Endothelial cell (in vitro differentiated cells): ENCODE data around the gene CPNE6. TPM values are rescaled to one million over a fixed set of nuclear protein-coding genes. Genes with fewer than 3 reads are reported as not detected.
"Not testable (repeated sequence)": the region's sequence is repeated elsewhere in the genome, so short reads cannot be mapped to it uniquely, and the experiment has no call there.

Experiments used
- DNase-seq: peaks from one replicate; pipeline ENCODE4 v3.0.0; 2021; ENCODE audit warnings: low spot score
- H3K27ac Mint-ChIP-seq: one replicate; pipeline ENCODE4 v1.8.0; 2021; ENCODE audit warnings: mixed read lengths, inconsistent platforms; ENCODE audit not compliant: unreplicated experiment
- H3K27me3 Mint-ChIP-seq: one replicate; pipeline ENCODE4 v1.8.0; 2021; ENCODE audit warnings: mild to moderate bottlenecking, moderate library complexity, mixed read lengths, inconsistent platforms; ENCODE audit not compliant: unreplicated experiment
- H3K36me3 Mint-ChIP-seq: one replicate; pipeline ENCODE4 v1.8.0; 2021; ENCODE audit warnings: mild to moderate bottlenecking, low read depth, mixed read lengths, inconsistent platforms; ENCODE audit not compliant: unreplicated experiment
- H3K4me1 Mint-ChIP-seq: one replicate; pipeline ENCODE4 v1.8.0; 2021; ENCODE audit warnings: mild to moderate bottlenecking, mixed read lengths, inconsistent platforms; ENCODE audit not compliant: unreplicated experiment
- H3K4me3 Mint-ChIP-seq: one replicate; pipeline ENCODE4 v1.8.0; 2021; ENCODE audit warnings: mild to moderate bottlenecking, mixed read lengths, inconsistent platforms; ENCODE audit not compliant: unreplicated experiment
- H3K9me3 Mint-ChIP-seq: one replicate; pipeline ENCODE4 v1.8.0; 2021; ENCODE audit warnings: mixed read lengths, inconsistent platforms; ENCODE audit not compliant: unreplicated experiment
- CTCF ChIP-seq: fragments of 200-600 bp; sonication (generic); IDR thresholded peaks from one replicate; pipeline ENCODE4 v1.5.0; 2021; ENCODE audit warnings: antibody characterized with exemption; ENCODE audit not compliant: unreplicated experiment
- total RNA-seq: library from RNA; stranded (reverse); fragmentation: NEBNext Ultra II Directional; extraction: Animal tissue kit (Norgen Biotek cat#: 25700); gene quantifications from one replicate; pipeline ENCODE4 v1.2.1, GENCODE V29; 2021; ENCODE audit not compliant: unreplicated experiment

CPNE6 gene
- total RNA-seq, 1 donor from 2014 or later, result not detected

GRCh38 chr14:24042746-24043145, 28.6 kb upstream of the CPNE6 start:
- TF ChIP-seq CTCF, result no peak
- Mint-ChIP-seq H3K4me1 (peaks cover 7% of the 10 kb centered on the region), H3K27me3 (peaks cover 2% of the 10 kb centered on the region), H3K36me3 (no peaks in the 10 kb centered on the region), H3K9me3 (no peaks in the 10 kb centered on the region), H3K27ac (no peak overlapping the region), H3K4me3 (no peak overlapping the region)
- DNase-seq, result no peak

- H3K27ac Mint-ChIP-seq, H3K4me3 Mint-ChIP-seq, DNase-seq, H3K36me3 Mint-ChIP-seq, H3K9me3 Mint-ChIP-seq: not testable (repeated sequence)
- peaks cover 11% of the 10 kb centered on the region for H3K27me3 Mint-ChIP-seq
- peaks cover 19% of the 10 kb centered on the region for H3K4me1 Mint-ChIP-seq
Measured at GRCh38 chr14:24049002-24049401, 22.4 kb upstream of the CPNE6 start.

- H3K27me3 Mint-ChIP-seq, result peaks cover 18% of the 10 kb centered on the region
- not testable (repeated sequence) for H3K36me3 Mint-ChIP-seq, DNase-seq, H3K9me3 Mint-ChIP-seq, H3K27ac Mint-ChIP-seq
- peaks cover 19% of the 10 kb centered on the region for H3K4me1 Mint-ChIP-seq
- H3K4me3 Mint-ChIP-seq, result peak overlapping the region; percentile 90
Measured at GRCh38 chr14:24050753-24051152, 20.6 kb upstream of the CPNE6 start.

- Mint-ChIP-seq H3K27me3 (peaks cover 18% of the 10 kb centered on the region), H3K27ac (no peak overlapping the region), H3K4me1 (peaks cover 19% of the 10 kb centered on the region), H3K4me3 (peak overlapping the region; percentile 90), H3K36me3 (peaks cover 3% of the 10 kb centered on the region), H3K9me3 (no peaks in the 10 kb centered on the region)
- DNase-seq, result no peak
- no peak for TF ChIP-seq CTCF
Measured at GRCh38 chr14:24051176-24051788, 20.1 kb upstream of the CPNE6 start.

GRCh38 chr14:24051789-24052655, 19.3 kb upstream of the CPNE6 start, which contains the start of gene CARMIL3:
Gene CARMIL3 (plus strand): TSS chr14:24052009. CDS start chr14:24052154, 145 bp downstream.
- peaks cover 17% of the 10 kb centered on the region for H3K27me3 Mint-ChIP-seq
- peak; percentile 53 for DNase-seq

More at GRCh38 chr14:24051789-24052655, 19.3 kb upstream of the CPNE6 start, which contains the start of gene CARMIL3:
- Mint-ChIP-seq H3K9me3 (no peaks in the 10 kb centered on the region), H3K4me1 (peaks cover 19% of the 10 kb centered on the region), H3K27ac (peak within 1 kb of the TSS; percentile 54), H3K36me3 (peaks cover 3% of the 10 kb centered on the region), H3K4me3 (peak within 1 kb of the TSS; percentile 90)
- no peak for TF ChIP-seq CTCF
